Endothelial cell of umbilical vein (primary cell): Measurements from ENCODE around the gene LY6G6C.

Experiments
- EZH2 ChIP-seq: IDR thresholded peaks from 2 replicates; pipeline ENCODE4 v1.6.1; 2012; ENCODE audit warnings: borderline replicate concordance, low read depth, mild to moderate bottlenecking, moderate library complexity, low read length, inconsistent platforms; ENCODE audit not compliant: severe bottlenecking
- JUN ChIP-seq: IDR thresholded peaks from 2 replicates; pipeline ENCODE4 v1.6.1; 2011; ENCODE audit warnings: borderline replicate concordance, low read depth; ENCODE audit not compliant: insufficient read length, insufficient read depth
- POLR2A ChIP-seq: IDR thresholded peaks from 2 replicates; pipeline ENCODE4 v1.6.1; 2012; ENCODE audit warnings: low read depth, mild to moderate bottlenecking, control low read depth, low read length
- POLR2AphosphoS5 ChIP-seq: IDR thresholded peaks from 2 replicates; pipeline ENCODE4 v1.6.1; 2012; ENCODE audit warnings: low read depth, mild to moderate bottlenecking, control low read depth, low read length, moderate library complexity; ENCODE audit not compliant: insufficient read depth
- TF ChIP-seq, protein P1 (sequence below), 2 donors: IDR thresholded peaks; 1 replicate in 1 of 2; 2 replicates in 1 of 2; pipeline ENCODE4 v1.5.1; 2011; ENCODE audit warnings: low read length in 2 of 2, mild to moderate bottlenecking in 2 of 2, moderate library complexity in 2 of 2, control low read depth in 1 of 2, inconsistent platforms in 1 of 2, low read depth in 1 of 2; ENCODE audit not compliant: insufficient read depth in 1 of 2; ENCODE audit errors: extremely low read depth in 1 of 2

GRCh38 chr6:31732029-31732428 lies 10.5 kb upstream of the LY6G6C start:
- TF ChIP-seq EZH2 (no peak), POLR2A (no peak), POLR2AphosphoS5 (no peak), JUN (no peak)
- TF ChIP-seq, protein P1, sequence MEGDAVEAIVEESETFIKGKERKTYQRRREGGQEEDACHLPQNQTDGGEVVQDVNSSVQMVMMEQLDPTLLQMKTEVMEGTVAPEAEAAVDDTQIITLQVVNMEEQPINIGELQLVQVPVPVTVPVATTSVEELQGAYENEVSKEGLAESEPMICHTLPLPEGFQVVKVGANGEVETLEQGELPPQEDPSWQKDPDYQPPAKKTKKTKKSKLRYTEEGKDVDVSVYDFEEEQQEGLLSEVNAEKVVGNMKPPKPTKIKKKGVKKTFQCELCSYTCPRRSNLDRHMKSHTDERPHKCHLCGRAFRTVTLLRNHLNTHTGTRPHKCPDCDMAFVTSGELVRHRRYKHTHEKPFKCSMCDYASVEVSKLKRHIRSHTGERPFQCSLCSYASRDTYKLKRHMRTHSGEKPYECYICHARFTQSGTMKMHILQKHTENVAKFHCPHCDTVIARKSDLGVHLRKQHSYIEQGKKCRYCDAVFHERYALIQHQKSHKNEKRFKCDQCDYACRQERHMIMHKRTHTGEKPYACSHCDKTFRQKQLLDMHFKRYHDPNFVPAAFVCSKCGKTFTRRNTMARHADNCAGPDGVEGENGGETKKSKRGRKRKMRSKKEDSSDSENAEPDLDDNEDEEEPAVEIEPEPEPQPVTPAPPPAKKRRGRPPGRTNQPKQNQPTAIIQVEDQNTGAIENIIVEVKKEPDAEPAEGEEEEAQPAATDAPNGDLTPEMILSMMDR (IDR thresholded peaks at IDR 0.05; ENCODE audit: extremely low read depth in 1 of 2, insufficient read depth in 1 of 2, low read depth in 1 of 2, low read length in 2 of 2) = no peak
